ENCODE measurements around the gene EPN2. TPM values are rescaled to one million over a fixed set of nuclear protein-coding genes. Genes with fewer than 3 reads are reported as not detected.
A peak's percentile ranks its signal among the peaks of the same experiment; 100 is the strongest.

EPN2 gene
- total RNA-seq, 3 donors from 2014 or later (not counting 1 experiment from before 2014, with no cell fraction given), result 2.0 to 13.8 (median 4.9) TPM

GRCh38 chr17:19357761-19358160, 120.6 kb downstream of the EPN2 start:
- H3K27me3 ChIP-seq (ENCODE audit: control insufficient read depth, insufficient read depth, low read length), result no peaks in the 10 kb centered on the region
- Mint-ChIP-seq H3K4me1 (peaks cover 9 to 13% of the 10 kb centered on the region in 2 donors), H3K9me3 (no peaks in the 10 kb centered on the region), H3K27ac (no peak overlapping the region), H3K27me3 (ENCODE audit: low read depth in 2 of 2) (peaks cover 13 to 16% of the 10 kb centered on the region in 2 donors), H3K36me3 (no peaks in the 10 kb centered on the region), H3K4me3 (no peak overlapping the region)
- H3K4me3 ChIP-seq (ENCODE audit: low read length), result no peak overlapping the region
- intact Hi-C loops (cut with micrococcal nuclease), result no loop called here
- WGBS (ENCODE audit: insufficient coverage), result 92% methylated on average over 6 of the region's 7 CpGs
- no peak for TF ChIP-seq CTCF (IDR thresholded peaks at IDR 0.05)
- no peak overlapping the region for H3K27ac ChIP-seq (ENCODE audit: low read length)
- H3K4me1 ChIP-seq (ENCODE audit: control insufficient read depth, insufficient read depth, low read length), result peaks cover 8% of the 10 kb centered on the region
- H3K36me3 ChIP-seq (ENCODE audit: control insufficient read depth, insufficient read depth, low read length), result no peaks in the 10 kb centered on the region
- no peaks in the 10 kb centered on the region for H3K9me3 ChIP-seq (ENCODE audit: control insufficient read depth, insufficient read depth, low read length)
- ATAC-seq (no peak), DNase-seq (no peak)

DNA sequence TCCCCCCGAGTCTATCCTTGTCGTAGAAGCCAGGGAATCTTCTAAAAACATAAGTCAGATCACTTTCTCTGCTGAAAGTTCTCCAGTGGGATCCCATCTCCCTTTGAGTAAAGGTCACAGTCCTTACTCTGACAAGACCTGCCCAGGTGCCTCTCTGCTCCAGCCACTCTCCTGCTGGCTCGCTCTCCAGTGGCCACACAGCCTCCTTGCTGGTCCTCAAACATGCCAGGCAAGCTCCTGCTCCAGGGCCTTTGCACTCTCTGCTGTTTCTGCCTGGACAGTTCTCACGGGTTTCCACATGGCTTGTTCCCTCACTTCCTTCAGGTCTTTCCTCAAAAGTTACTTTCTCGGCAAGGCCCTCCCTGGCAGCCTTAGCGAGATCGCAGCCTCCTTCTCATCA, 122.0 kb downstream of the EPN2 start:
- no peaks in the 10 kb centered on the region for H3K9me3 ChIP-seq (ENCODE audit: control insufficient read depth, insufficient read depth, low read length)
- Mint-ChIP-seq H3K36me3 (no peaks in the 10 kb centered on the region), H3K27me3 (ENCODE audit: low read depth in 2 of 2) (peaks cover 10 to 14% of the 10 kb centered on the region in 2 donors), H3K27ac (no peak overlapping the region), H3K9me3 (no peaks in the 10 kb centered on the region), H3K4me1 (peaks cover 22 to 27% of the 10 kb centered on the region in 2 donors), H3K4me3 (no peak overlapping the region)
- H3K27me3 ChIP-seq (ENCODE audit: control insufficient read depth, insufficient read depth, low read length), result no peaks in the 10 kb centered on the region
- no peak overlapping the region for H3K27ac ChIP-seq (ENCODE audit: low read length)
- TF ChIP-seq CTCF (IDR thresholded peaks at IDR 0.05), result no peak
- ATAC-seq (no peak), DNase-seq (no peak)
- H3K4me3 ChIP-seq (ENCODE audit: low read length), result no peak overlapping the region
- 91% methylated on average over 7 of the region's 7 CpGs for WGBS (ENCODE audit: insufficient coverage)
- H3K36me3 ChIP-seq (ENCODE audit: control insufficient read depth, insufficient read depth, low read length), result no peaks in the 10 kb centered on the region
- peaks cover 21% of the 10 kb centered on the region for H3K4me1 ChIP-seq (ENCODE audit: control insufficient read depth, insufficient read depth, low read length)
- intact Hi-C loops (cut with micrococcal nuclease), result no loop called here

DNA sequence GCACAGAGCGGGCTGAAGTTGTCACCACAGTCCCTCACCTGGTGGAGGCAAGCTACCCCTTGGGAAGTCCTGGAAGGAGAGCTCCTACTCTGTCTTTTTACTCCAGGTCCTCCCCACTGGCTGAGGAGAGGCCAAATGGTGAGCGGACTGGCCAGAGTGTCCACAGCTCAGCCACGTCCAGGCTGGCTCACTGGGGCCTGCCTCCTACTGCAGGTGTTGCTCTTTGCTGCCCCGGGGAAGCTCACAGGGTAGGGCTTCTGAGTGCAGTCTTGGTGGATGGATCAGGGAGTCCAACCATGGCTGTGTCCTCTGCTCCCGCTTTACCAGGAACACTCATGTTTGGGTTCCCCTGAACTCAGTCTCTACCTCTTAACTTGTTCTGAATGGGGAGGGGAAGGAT, 122.7 kb downstream of the EPN2 start:
- no peak overlapping the region for H3K27ac Mint-ChIP-seq
- ATAC-seq, result no peak
- WGBS (ENCODE audit: insufficient coverage), result 86% methylated on average over 5 of the region's 5 CpGs
- H3K36me3 Mint-ChIP-seq, result no peaks in the 10 kb centered on the region
- intact Hi-C loops (cut with micrococcal nuclease), result loop anchor here (10.0 kb wide), 1 partner anchor 285 kb away; the partner anchor contains the start of gene ALDH3A2
- Histone ChIP-seq H3K27ac (ENCODE audit: low read length) (no peak overlapping the region), H3K9me3 (ENCODE audit: control insufficient read depth, insufficient read depth, low read length) (no peaks in the 10 kb centered on the region), H3K4me3 (ENCODE audit: low read length) (no peak overlapping the region), H3K36me3 (ENCODE audit: control insufficient read depth, insufficient read depth, low read length) (no peaks in the 10 kb centered on the region), H3K4me1 (ENCODE audit: control insufficient read depth, insufficient read depth, low read length) (peaks cover 21% of the 10 kb centered on the region), H3K27me3 (ENCODE audit: control insufficient read depth, insufficient read depth, low read length) (no peaks in the 10 kb centered on the region)
- H3K9me3 Mint-ChIP-seq, result no peaks in the 10 kb centered on the region
- TF ChIP-seq CTCF (IDR thresholded peaks at IDR 0.05), result no peak
- no peak for DNase-seq
- no peak overlapping the region for H3K4me3 Mint-ChIP-seq
- peaks cover 9 to 12% of the 10 kb centered on the region in 2 donors for H3K27me3 Mint-ChIP-seq (ENCODE audit: low read depth in 2 of 2)
- peaks cover 23 to 27% of the 10 kb centered on the region in 2 donors for H3K4me1 Mint-ChIP-seq

DNA sequence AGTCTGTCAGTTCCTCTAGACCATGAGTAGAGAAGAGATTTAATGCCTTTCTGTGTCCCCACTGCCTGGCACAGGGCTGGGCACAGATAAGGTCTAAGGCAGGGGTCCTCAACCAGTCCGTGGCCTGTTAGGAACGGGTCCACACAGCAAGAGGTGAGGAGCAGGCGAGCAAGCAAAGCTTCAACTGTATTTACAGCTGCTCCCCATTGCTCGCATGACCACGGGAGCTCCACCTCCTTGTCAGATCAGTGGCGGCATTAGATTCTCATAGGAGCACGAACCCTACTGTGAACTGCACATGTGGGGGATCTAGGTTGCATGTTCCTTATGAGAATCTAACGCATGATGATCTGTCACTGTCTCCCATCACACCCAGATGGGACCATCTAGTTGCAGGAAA, 123.6 kb downstream of the EPN2 start:
- no peak overlapping the region for H3K4me3 ChIP-seq (ENCODE audit: low read length)
- intact Hi-C loops (cut with micrococcal nuclease), result loop anchor here (10.0 kb wide), 1 partner anchor 284 kb away; the partner anchor contains the start of gene ALDH3A2
- DNase-seq (no peak), ATAC-seq (no peak)
- no peaks in the 10 kb centered on the region for H3K36me3 ChIP-seq (ENCODE audit: control insufficient read depth, insufficient read depth, low read length)
- H3K4me1 ChIP-seq (ENCODE audit: control insufficient read depth, insufficient read depth, low read length), result peaks cover 21% of the 10 kb centered on the region
- peak overlapping the region in 1 of 2 donors; percentile 82 for H3K27ac Mint-ChIP-seq
- H3K9me3 ChIP-seq (ENCODE audit: control insufficient read depth, insufficient read depth, low read length), result no peaks in the 10 kb centered on the region
- no peaks in the 10 kb centered on the region for H3K36me3 Mint-ChIP-seq
- no peaks in the 10 kb centered on the region for H3K27me3 ChIP-seq (ENCODE audit: control insufficient read depth, insufficient read depth, low read length)
- H3K27me3 Mint-ChIP-seq (ENCODE audit: low read depth in 2 of 2), result peaks cover 9 to 10% of the 10 kb centered on the region in 2 donors
- peaks cover 23 to 27% of the 10 kb centered on the region in 2 donors for H3K4me1 Mint-ChIP-seq
- TF ChIP-seq CTCF (IDR thresholded peaks at IDR 0.05), result no peak
- H3K27ac ChIP-seq (ENCODE audit: low read length), result no peak overlapping the region
- 91% methylated on average over 8 of the region's 8 CpGs for WGBS (ENCODE audit: insufficient coverage)
- no peaks in the 10 kb centered on the region for H3K9me3 Mint-ChIP-seq
- H3K4me3 Mint-ChIP-seq, result no peak overlapping the region

Measured in natural killer cell (primary cell).